HepG2 (cell line): ENCODE data around the gene C11orf16. TPM values are rescaled to one million over a fixed set of nuclear protein-coding genes. Genes with fewer than 3 reads are reported as not detected.

Source experiments
- ARNT ChIP-seq: fragments of 450-650 bp; IDR thresholded peaks from 2 replicates; pipeline ENCODE4 v1.6.1; 2017
- ATF2 ChIP-seq: sonication (generic); formaldehyde crosslinking; IDR thresholded peaks from 2 replicates; pipeline ENCODE4 v1.4.0; 2020; ENCODE audit warnings: missing genetic modification reagents
- CEBPG ChIP-seq: IDR thresholded peaks from 2 replicates; pipeline ENCODE4 v1.6.1; 2016
- GABPB1 ChIP-seq: IDR thresholded peaks from 2 replicates; pipeline ENCODE4 v1.6.1; 2016; ENCODE audit warnings: mild to moderate bottlenecking, missing genetic modification reagents, moderate library complexity, missing compliant biosample characterization
- HOXA3 ChIP-seq: sonication (generic); formaldehyde crosslinking; IDR thresholded peaks from 2 replicates; pipeline ENCODE4 v1.5.0; 2020; ENCODE audit warnings: missing genetic modification reagents
- MAFK ChIP-seq, 2 experiments: IDR thresholded peaks in 1 of 2; conservative IDR thresholded peaks in 1 of 2; 2 replicates each; pipeline ENCODE4 v1.6.1; 2011; ENCODE audit warnings: improper control_type of control experiment in 2 of 2, low read length in 2 of 2
- MBD4 ChIP-seq: IDR thresholded peaks from 2 replicates; pipeline ENCODE4 v1.6.1; 2012; ENCODE audit warnings: low read length, inconsistent platforms, borderline replicate concordance
- MLXIP ChIP-seq: sonication (generic); formaldehyde crosslinking; IDR thresholded peaks from 2 replicates; pipeline ENCODE4 v1.9.0; 2021; ENCODE audit warnings: missing genetic modification reagents, borderline replicate concordance
- MTERF4 ChIP-seq: sonication (generic); formaldehyde crosslinking; IDR thresholded peaks from 2 replicates; pipeline ENCODE4 v1.8.0; 2023; ENCODE audit warnings: mild to moderate bottlenecking, missing genetic modification reagents
- PRDM10 ChIP-seq: sonication (generic); formaldehyde crosslinking; IDR thresholded peaks from 2 replicates; pipeline ENCODE4 v1.4.0; 2020; ENCODE audit warnings: low read depth, missing genetic modification reagents
- RAD21 ChIP-seq: fragments of 450-650 bp; formaldehyde crosslinking; IDR thresholded peaks from 2 replicates; pipeline ENCODE4 v1.5.0; 2020; ENCODE audit warnings: mild to moderate bottlenecking
- ZNF160 ChIP-seq: sonication (generic); formaldehyde crosslinking; IDR thresholded peaks from 2 replicates; pipeline ENCODE4 v1.8.0; 2022; ENCODE audit warnings: mild to moderate bottlenecking, inconsistent platforms, missing genetic modification reagents
- ZNF18 ChIP-seq: sonication (generic); formaldehyde crosslinking; IDR thresholded peaks from 2 replicates; pipeline ENCODE4 v1.8.0; 2022; ENCODE audit warnings: mild to moderate bottlenecking, missing genetic modification reagents; ENCODE audit not compliant: insufficient replicate concordance
- ZNF224 ChIP-seq: sonication (generic); formaldehyde crosslinking; IDR thresholded peaks from 2 replicates; pipeline ENCODE4 v1.5.0; 2020; ENCODE audit warnings: mild to moderate bottlenecking, missing genetic modification reagents
- ZNF263 ChIP-seq: sonication (generic); formaldehyde crosslinking; IDR thresholded peaks from 2 replicates; pipeline ENCODE4 v1.4.0; 2020; ENCODE audit warnings: missing genetic modification reagents
- ZNF746 ChIP-seq: sonication (generic); formaldehyde crosslinking; IDR thresholded peaks from 2 replicates; pipeline ENCODE4 v1.8.0; 2022; ENCODE audit warnings: mild to moderate bottlenecking, missing genetic modification reagents
- ZNF816 ChIP-seq: sonication (generic); formaldehyde crosslinking; IDR thresholded peaks from 2 replicates; pipeline ENCODE4 v1.8.0; 2022; ENCODE audit warnings: missing genetic modification reagents, mild to moderate bottlenecking, borderline replicate concordance
- polyA plus RNA-seq, 8 experiments: library from polyadenylated mRNA; depleted of rRNA in 3 of 8; stranded (reverse) in 7 of 8; unstranded in 1 of 8; fragments of >200 nt; fragmentation: Illumina TruSeq in 4 of 8; extraction: Trizol in 4 of 8; gene quantifications; 2 replicates each; pipeline versions ENCODE4 v1.2.1 to v1.2.3, GENCODE V29; 2011 to 2016; ENCODE audit warnings: low read depth in 4 of 8, missing spikeins in 1 of 8, mixed read lengths in 1 of 8; ENCODE audit not compliant: insufficient read depth in 1 of 8
- total RNA-seq, 5 experiments: library from RNA; depleted of rRNA; stranded (reverse); fragments of >200 nt; fragmentation: Illumina TruSeq; extraction: Trizol; gene quantifications; 2 replicates each; pipeline ENCODE4 v1.2.3, GENCODE V29; 2016; ENCODE audit warnings: low read depth in 1 of 5

Gene C11orf16
- total and polyA plus RNA-seq, 2 of the 13 experiments (the other 11 are each of a cell fraction or from before 2014, with no cell fraction given), result not detected

- TF ChIP-seq CEBPG, result no peak
- TF ChIP-seq ZNF746 (CRISPR knock-in tag), result peak; percentile 40
- TF ChIP-seq HOXA3 (CRISPR knock-in tag), result peak; percentile 82; the same call in 1 of the 2 replicates
- TF ChIP-seq MTERF4 (CRISPR knock-in tag), result peak; percentile 83
- no peak for TF ChIP-seq ARNT
- no peak for TF ChIP-seq MLXIP (CRISPR knock-in tag)
- TF ChIP-seq MBD4, result no peak
- no peak for TF ChIP-seq ZNF18
- TF ChIP-seq GABPB1 (CRISPR knock-in tag), result peak; percentile 98
- peak; percentile 82; the same call in 1 of the 2 replicates for TF ChIP-seq ZNF224 (CRISPR knock-in tag)
- TF ChIP-seq RAD21 (CRISPR knock-in tag), result peak; percentile 46
- TF ChIP-seq ZNF160 (CRISPR knock-in tag), result no peak
- peak; percentile 36; the same call in 1 of the 2 replicates for TF ChIP-seq ATF2 (CRISPR knock-in tag)
- peak; percentile 82; the same call in 1 of the 2 replicates for TF ChIP-seq PRDM10
- TF ChIP-seq ZNF816, result peak; percentile 87; the same call in 1 of the 2 replicates
- peak; percentile 43 for TF ChIP-seq ZNF263
- TF ChIP-seq MAFK (conservative IDR thresholded peaks at IDR 0.05 in 1 of 2, IDR thresholded peaks at IDR 0.05 in 1 of 2; ENCODE audit: low read length in 2 of 2), result no peak
Observed at GRCh38 chr11:8964324-8965320, 31.9 kb upstream of the C11orf16 start, which contains the start of gene TMEM9B (continued).
